Tibial artery (tissue), 4 donors: Measurements from ENCODE around the gene FAM120B.

ENCODE experiments used
- DNase-seq, 2 donors: peaks; one replicate each; pipeline ENCODE4 v3.0.0-alpha.2; 2019
- H3K27ac ChIP-seq, 2 donors: fragments of 200-600 bp; sonication (generic) in 1 of 2; 1 replicate in 1 of 2; 2 replicates in 1 of 2; pipeline ENCODE4 v1.5.1; 2018 to 2019; ENCODE audit warnings: mild to moderate bottlenecking in 1 of 2
- H3K27me3 ChIP-seq, 2 donors: fragments of 200-600 bp; sonication (generic) in 1 of 2; one replicate each; pipeline versions ENCODE4 v1.5.1 to v1.6.0; 2016 to 2019
- H3K36me3 ChIP-seq, 3 donors: fragments of 200-600 bp; sonication (generic) in 2 of 3; one replicate each; pipeline ENCODE4 v1.5.1; 2016 to 2019; ENCODE audit warnings: mild to moderate bottlenecking in 2 of 3
- H3K4me1 ChIP-seq, 4 donors: fragments of 200-600 bp; sonication (generic) in 2 of 4; 1 replicate in 3 of 4; 2 replicates in 1 of 4; pipeline ENCODE4 v1.5.1; 2016 to 2019
- H3K4me3 ChIP-seq, 2 donors: fragments of 200-600 bp; sonication (generic) in 1 of 2; 1 replicate in 1 of 2; 2 replicates in 1 of 2; pipeline ENCODE4 v1.5.1; 2018 to 2019; ENCODE audit warnings: mild to moderate bottlenecking in 2 of 2
- H3K9me3 ChIP-seq, 3 donors: fragments of 200-600 bp; sonication (generic) in 1 of 3; one replicate each; pipeline ENCODE4 v1.5.1; 2016 to 2019
- CTCF ChIP-seq, 2 experiments: fragments of 200-600 bp in 1 of 2; fragments of 450-650 bp in 1 of 2; IDR thresholded peaks; one replicate each; pipeline ENCODE4 v1.5.1; 2017 to 2019; ENCODE audit warnings: antibody characterized with exemption in 2 of 2, mild to moderate bottlenecking in 1 of 2, moderate library complexity in 1 of 2
- intact Hi-C: fragments of 100-400 bp; cut with DNase I; formaldehyde crosslinking; loops from one replicate; pipeline ENCODE4 v1.15.0; 2023; ENCODE audit warnings: low total_unique reads

FAM120B gene

GRCh38 chr6:170293341-170294231 is 13.0 kb upstream of the FAM120B start:
- Histone ChIP-seq H3K27me3 (peaks cover 10 to 86% of the 10 kb centered on the region in 2 donors), H3K4me3 (no peak overlapping the region), H3K4me1 (peaks cover 0 to 76% (median 61%) of the 10 kb centered on the region in 4 donors), H3K36me3 (no peaks in the 10 kb centered on the region), H3K9me3 (no peaks in the 10 kb centered on the region), H3K27ac (no peak overlapping the region)
- intact Hi-C loops, result no loop called here
- no peak for TF ChIP-seq CTCF (IDR thresholded peaks at IDR 0.05)
- no peak for DNase-seq

GRCh38 chr6:170294298-170294730 is 12.2 kb upstream of the FAM120B start:
- Histone ChIP-seq H3K36me3 (no peaks in the 10 kb centered on the region), H3K4me3 (no peak overlapping the region), H3K4me1 (peaks cover 0 to 69% (median 55%) of the 10 kb centered on the region in 4 donors), H3K27ac (no peak overlapping the region), H3K9me3 (no peaks in the 10 kb centered on the region), H3K27me3 (peaks cover 10 to 83% of the 10 kb centered on the region in 2 donors)
- no peak for TF ChIP-seq CTCF (IDR thresholded peaks at IDR 0.05)
- intact Hi-C loops, result no loop called here
- DNase-seq, result no peak

GRCh38 chr6:170294813-170295509 is 11.6 kb upstream of the FAM120B start:
- intact Hi-C loops, result no loop called here
- Histone ChIP-seq H3K27me3 (peaks cover 10 to 82% of the 10 kb centered on the region in 2 donors), H3K4me3 (peak overlapping the region; percentile 40 to 58), H3K9me3 (no peaks in the 10 kb centered on the region), H3K27ac (no peak overlapping the region), H3K36me3 (no peaks in the 10 kb centered on the region), H3K4me1 (peaks cover 0 to 63% (median 49%) of the 10 kb centered on the region in 4 donors)
- TF ChIP-seq CTCF (IDR thresholded peaks at IDR 0.05), result no peak
- peak in 1 of 2 donors; percentile 56 for DNase-seq

- intact Hi-C loops, result no loop called here
- TF ChIP-seq CTCF (IDR thresholded peaks at IDR 0.05), result no peak
- no peak overlapping the region for H3K27ac ChIP-seq
- H3K4me1 ChIP-seq, result peaks cover 0 to 59% (median 47%) of the 10 kb centered on the region in 4 donors
- H3K4me3 ChIP-seq, result peak overlapping the region; percentile 40 to 58
- no peaks in the 10 kb centered on the region for H3K36me3 ChIP-seq
- no peaks in the 10 kb centered on the region for H3K9me3 ChIP-seq
- DNase-seq, result peak in 1 of 2 donors; percentile 65
- H3K27me3 ChIP-seq, result peaks cover 10 to 84% of the 10 kb centered on the region in 2 donors
Measured at GRCh38 chr6:170295510-170296422, 10.8 kb upstream of the FAM120B start.

- Histone ChIP-seq H3K36me3 (no peaks in the 10 kb centered on the region), H3K4me3 (peak overlapping the region; percentile 40 to 58), H3K4me1 (peaks cover 0 to 53% (median 42%) of the 10 kb centered on the region in 4 donors), H3K27me3 (peaks cover 8 to 82% of the 10 kb centered on the region in 2 donors), H3K9me3 (no peaks in the 10 kb centered on the region), H3K27ac (no peak overlapping the region)
- no peak for TF ChIP-seq CTCF (IDR thresholded peaks at IDR 0.05)
- no peak for DNase-seq
- intact Hi-C loops, result no loop called here
Measured at GRCh38 chr6:170296423-170296745, 10.2 kb upstream of the FAM120B start.
